ENCODE data around the gene SLC6A19.

DNA sequence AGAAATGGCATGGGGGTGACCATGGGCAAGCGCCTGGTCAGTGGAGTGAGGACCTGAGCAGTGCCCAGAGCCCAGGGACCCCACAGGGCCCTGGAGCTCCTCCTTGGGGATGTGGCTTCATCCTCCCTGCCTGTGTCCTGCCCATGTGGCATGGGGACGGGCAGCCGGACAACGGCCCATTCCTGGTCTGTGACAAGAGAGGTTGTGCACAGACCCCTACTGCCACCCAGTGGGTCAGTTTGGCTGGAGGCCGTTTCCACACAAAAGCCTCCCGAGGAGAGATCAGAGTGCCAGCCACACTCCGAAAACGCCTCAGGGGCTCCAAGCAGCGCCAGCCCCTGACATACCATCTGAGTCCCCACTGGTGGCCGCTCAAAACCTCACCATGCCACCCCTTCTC is 43.6 kb downstream of the SLC6A19 start:
- TF ChIP-seq CTCF (IDR thresholded peaks at IDR 0.05; ENCODE audit: low read depth, low read length, missing input control) (no peak), GABPA (IDR thresholded peaks at IDR 0.05 in 1 of 2, conservative IDR thresholded peaks at IDR 0.05 in 1 of 2) (no peak), MAX (IDR thresholded peaks at IDR 0.05) (no peak), HNF4A (conservative IDR thresholded peaks at IDR 0.05) (no peak), NR2F2 (IDR thresholded peaks at IDR 0.05) (no peak), ATF3 (IDR thresholded peaks at IDR 0.05) (no peak), EGR1 (IDR thresholded peaks at IDR 0.05; ENCODE audit: low read depth in 2 of 2) (no peak)
